ENCODE data around the gene ADD3. TPM values are rescaled to one million over a fixed set of nuclear protein-coding genes. Genes with fewer than 3 reads are reported as not detected.

ADD3 gene
- total and polyA plus RNA-seq, 2 donors from 2014 or later: 56.9 to 79.2 TPM

GRCh38 chr10:109959259-109960145, 48.3 kb upstream of the ADD3 start:
- Histone ChIP-seq H3K9me3 (ENCODE audit: control insufficient read depth in 2 of 3, insufficient read depth in 1 of 3, low read length in 3 of 3) (no peaks in the 10 kb centered on the region), H3K27ac (ENCODE audit: low read depth in 2 of 2, low read length in 2 of 2) (no peak overlapping the region), H3K4me3 (ENCODE audit: low read length in 3 of 3) (no peak overlapping the region), H3K36me3 (ENCODE audit: control insufficient read depth in 2 of 3, insufficient read depth in 3 of 3, low read length in 3 of 3) (no peaks in the 10 kb centered on the region), H3K27me3 (ENCODE audit: control insufficient read depth, insufficient read depth, low read length) (no peaks in the 10 kb centered on the region), H3K4me1 (ENCODE audit: control insufficient read depth in 2 of 3, insufficient read depth in 2 of 3, low read depth in 1 of 3, low read length in 3 of 3) (peaks cover 0 to 3% (median 0%) of the 10 kb centered on the region in 3 donors), H3K9ac (ENCODE audit: low read length in 3 of 3) (no peak overlapping the region)
- no peak for FAIRE-seq
- no peak for TF ChIP-seq CTCF (IDR thresholded peaks at IDR 0.05; ENCODE audit: borderline replicate concordance, extremely low read depth, insufficient read depth)
- intact Hi-C loops (cut with DNase I): no loop called here
- DNase-seq: no peak

DNA sequence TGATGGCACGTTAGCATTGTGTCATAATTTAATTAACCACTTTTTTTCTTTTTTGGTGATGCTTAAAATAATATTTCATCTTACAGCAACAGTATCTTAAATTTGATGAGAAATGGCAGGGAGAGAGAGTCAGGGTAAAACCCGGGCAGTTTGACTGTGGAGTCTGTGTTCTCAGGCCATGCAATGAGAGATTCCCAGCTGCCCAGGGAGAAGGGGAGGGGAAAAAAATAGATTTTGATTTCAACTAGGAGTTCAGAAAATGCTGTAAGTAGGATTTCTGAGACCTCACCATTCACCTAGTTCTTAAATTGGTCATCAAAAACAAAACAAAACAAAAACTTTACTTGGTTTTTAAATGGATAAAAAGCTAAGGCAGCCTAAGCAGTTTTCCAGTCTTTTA, 47.1 kb upstream of the ADD3 start:
- Histone ChIP-seq H3K9ac (ENCODE audit: low read length in 3 of 3) (no peak overlapping the region), H3K36me3 (ENCODE audit: control insufficient read depth in 2 of 3, insufficient read depth in 3 of 3, low read length in 3 of 3) (no peaks in the 10 kb centered on the region), H3K27ac (ENCODE audit: low read depth in 2 of 2, low read length in 2 of 2) (no peak overlapping the region), H3K4me3 (ENCODE audit: low read length in 3 of 3) (no peak overlapping the region), H3K9me3 (ENCODE audit: control insufficient read depth in 2 of 3, insufficient read depth in 1 of 3, low read length in 3 of 3) (no peaks in the 10 kb centered on the region), H3K27me3 (ENCODE audit: control insufficient read depth, insufficient read depth, low read length) (no peaks in the 10 kb centered on the region), H3K4me1 (ENCODE audit: control insufficient read depth in 2 of 3, insufficient read depth in 2 of 3, low read depth in 1 of 3, low read length in 3 of 3) (peaks cover 0 to 3% (median 0%) of the 10 kb centered on the region in 3 donors)
- TF ChIP-seq CTCF (IDR thresholded peaks at IDR 0.05; ENCODE audit: borderline replicate concordance, extremely low read depth, insufficient read depth): no peak
- intact Hi-C loops (cut with DNase I): no loop called here
- FAIRE-seq: no peak
- DNase-seq: no peak

GRCh38 chr10:109961174-109962001, 46.4 kb upstream of the ADD3 start:
- Histone ChIP-seq H3K27ac (ENCODE audit: low read depth in 2 of 2, low read length in 2 of 2) (no peak overlapping the region), H3K9me3 (ENCODE audit: control insufficient read depth in 2 of 3, insufficient read depth in 1 of 3, low read length in 3 of 3) (no peaks in the 10 kb centered on the region), H3K4me1 (ENCODE audit: control insufficient read depth in 2 of 3, insufficient read depth in 2 of 3, low read depth in 1 of 3, low read length in 3 of 3) (peaks cover 0 to 3% (median 0%) of the 10 kb centered on the region in 3 donors), H3K9ac (ENCODE audit: low read length in 3 of 3) (no peak overlapping the region), H3K27me3 (ENCODE audit: control insufficient read depth, insufficient read depth, low read length) (no peaks in the 10 kb centered on the region), H3K36me3 (ENCODE audit: control insufficient read depth in 2 of 3, insufficient read depth in 3 of 3, low read length in 3 of 3) (no peaks in the 10 kb centered on the region), H3K4me3 (ENCODE audit: low read length in 3 of 3) (no peak overlapping the region)
- FAIRE-seq (no peak), DNase-seq (peak in 4 of 5 donors; percentile 55 to 83 (median 70))
- intact Hi-C loops (cut with DNase I): no loop called here
- no peak for TF ChIP-seq CTCF (IDR thresholded peaks at IDR 0.05; ENCODE audit: borderline replicate concordance, extremely low read depth, insufficient read depth)
